Measurements from ENCODE around the gene H2BK1. TPM values are rescaled to one million over a fixed set of nuclear protein-coding genes. Genes with fewer than 3 reads are reported as not detected.

The H2BK1 gene
- total RNA-seq, 3 donors from 2014 or later (not counting 1 experiment from before 2014, with no cell fraction given), result 2.5 TPM; not detected in 2

DNA sequence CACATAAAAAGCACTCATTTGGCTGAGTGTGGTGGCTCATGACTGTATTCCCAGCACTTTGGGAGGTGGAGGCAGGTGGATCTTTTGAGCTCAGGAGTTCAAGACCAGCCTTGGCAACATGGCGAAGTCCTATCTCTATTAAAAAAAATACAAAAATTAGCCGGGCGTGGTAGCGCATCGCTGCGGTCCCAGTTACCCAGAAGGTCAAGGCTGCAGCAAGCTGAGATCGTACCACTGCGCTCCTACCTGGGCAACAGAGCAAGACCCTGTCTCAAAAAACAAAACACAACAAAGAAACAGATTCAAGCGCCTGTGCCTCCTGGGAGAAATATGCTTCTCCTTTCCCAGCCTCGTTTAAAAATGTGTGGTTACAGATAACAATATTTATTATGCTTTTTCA is 19.0 kb upstream of the H2BK1 start:
- Mint-ChIP-seq H3K36me3 (no peaks in the 10 kb centered on the region), H3K4me3 (peak overlapping the region; percentile 9), H3K27ac (no peak overlapping the region), H3K9me3 (no peaks in the 10 kb centered on the region), H3K27me3 (ENCODE audit: low read depth in 2 of 2) (no peaks in the 10 kb centered on the region), H3K4me1 (peaks cover 46 to 53% of the 10 kb centered on the region in 2 donors)
- Histone ChIP-seq H3K4me1 (ENCODE audit: control insufficient read depth, insufficient read depth, low read length) (peaks cover 46% of the 10 kb centered on the region), H3K27ac (ENCODE audit: low read length) (no peak overlapping the region), H3K9me3 (ENCODE audit: control insufficient read depth, insufficient read depth, low read length) (no peaks in the 10 kb centered on the region), H3K36me3 (ENCODE audit: control insufficient read depth, insufficient read depth, low read length) (peaks cover 6% of the 10 kb centered on the region), H3K27me3 (ENCODE audit: control insufficient read depth, insufficient read depth, low read length) (no peaks in the 10 kb centered on the region), H3K4me3 (ENCODE audit: low read length) (no peak overlapping the region)
- DNase-seq (no peak), ATAC-seq (no peak)
- intact Hi-C loops (cut with micrococcal nuclease), result loop anchor here (5.0 kb wide), 1 partner anchor 113 kb away; the partner anchor contains the start of gene NUB1
- TF ChIP-seq, protein P1, sequence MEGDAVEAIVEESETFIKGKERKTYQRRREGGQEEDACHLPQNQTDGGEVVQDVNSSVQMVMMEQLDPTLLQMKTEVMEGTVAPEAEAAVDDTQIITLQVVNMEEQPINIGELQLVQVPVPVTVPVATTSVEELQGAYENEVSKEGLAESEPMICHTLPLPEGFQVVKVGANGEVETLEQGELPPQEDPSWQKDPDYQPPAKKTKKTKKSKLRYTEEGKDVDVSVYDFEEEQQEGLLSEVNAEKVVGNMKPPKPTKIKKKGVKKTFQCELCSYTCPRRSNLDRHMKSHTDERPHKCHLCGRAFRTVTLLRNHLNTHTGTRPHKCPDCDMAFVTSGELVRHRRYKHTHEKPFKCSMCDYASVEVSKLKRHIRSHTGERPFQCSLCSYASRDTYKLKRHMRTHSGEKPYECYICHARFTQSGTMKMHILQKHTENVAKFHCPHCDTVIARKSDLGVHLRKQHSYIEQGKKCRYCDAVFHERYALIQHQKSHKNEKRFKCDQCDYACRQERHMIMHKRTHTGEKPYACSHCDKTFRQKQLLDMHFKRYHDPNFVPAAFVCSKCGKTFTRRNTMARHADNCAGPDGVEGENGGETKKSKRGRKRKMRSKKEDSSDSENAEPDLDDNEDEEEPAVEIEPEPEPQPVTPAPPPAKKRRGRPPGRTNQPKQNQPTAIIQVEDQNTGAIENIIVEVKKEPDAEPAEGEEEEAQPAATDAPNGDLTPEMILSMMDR (IDR thresholded peaks at IDR 0.05), result no peak
- WGBS (ENCODE audit: insufficient coverage), result 95% methylated on average over 9 of the region's 10 CpGs

DNA sequence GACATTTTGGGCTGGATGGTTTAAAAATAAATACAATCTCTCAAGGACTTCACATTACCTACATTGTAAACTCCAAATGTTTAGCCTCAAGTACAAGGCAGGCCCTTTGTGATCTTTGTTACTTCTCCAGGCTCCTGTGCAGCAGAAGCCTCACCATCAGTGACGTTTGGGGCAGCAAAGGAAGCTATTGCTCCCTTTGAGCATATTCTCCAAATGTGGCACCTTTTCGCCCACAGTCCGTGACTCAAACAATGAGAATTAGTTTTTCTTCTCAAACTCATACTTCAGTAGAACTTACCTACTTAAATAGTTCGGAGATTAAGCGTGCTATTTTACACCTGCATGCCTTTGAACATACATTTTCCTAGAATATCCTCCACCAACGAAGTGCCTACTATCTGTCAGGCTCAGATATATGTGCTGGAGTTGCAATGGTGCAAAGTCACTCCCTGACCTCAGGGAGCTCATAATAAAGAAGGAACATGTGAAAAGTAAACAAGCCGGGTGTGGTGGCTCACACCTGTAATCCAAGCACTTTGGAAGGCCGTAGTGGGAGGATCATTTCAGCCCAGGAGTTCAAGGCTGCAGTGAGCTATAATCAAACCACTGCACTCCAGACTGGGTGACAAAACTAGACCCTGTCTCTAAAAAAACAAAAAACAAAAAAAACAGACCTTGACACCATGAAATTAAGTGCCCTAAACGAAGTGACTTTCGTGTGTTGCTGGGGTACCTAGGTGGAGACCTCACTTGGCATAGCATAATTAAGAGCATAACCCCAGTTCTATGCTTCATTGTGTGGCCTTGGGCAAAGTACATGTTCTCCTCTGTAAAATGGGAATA is 18.0 kb upstream of the H2BK1 start:
- DNase-seq, result no peak
- H3K27ac ChIP-seq (ENCODE audit: low read length), result peak overlapping the region; percentile 61
- intact Hi-C loops (cut with micrococcal nuclease), result loop anchor here (5.0 kb wide), 1 partner anchor 114 kb away; the partner anchor contains the start of gene NUB1

DNA sequence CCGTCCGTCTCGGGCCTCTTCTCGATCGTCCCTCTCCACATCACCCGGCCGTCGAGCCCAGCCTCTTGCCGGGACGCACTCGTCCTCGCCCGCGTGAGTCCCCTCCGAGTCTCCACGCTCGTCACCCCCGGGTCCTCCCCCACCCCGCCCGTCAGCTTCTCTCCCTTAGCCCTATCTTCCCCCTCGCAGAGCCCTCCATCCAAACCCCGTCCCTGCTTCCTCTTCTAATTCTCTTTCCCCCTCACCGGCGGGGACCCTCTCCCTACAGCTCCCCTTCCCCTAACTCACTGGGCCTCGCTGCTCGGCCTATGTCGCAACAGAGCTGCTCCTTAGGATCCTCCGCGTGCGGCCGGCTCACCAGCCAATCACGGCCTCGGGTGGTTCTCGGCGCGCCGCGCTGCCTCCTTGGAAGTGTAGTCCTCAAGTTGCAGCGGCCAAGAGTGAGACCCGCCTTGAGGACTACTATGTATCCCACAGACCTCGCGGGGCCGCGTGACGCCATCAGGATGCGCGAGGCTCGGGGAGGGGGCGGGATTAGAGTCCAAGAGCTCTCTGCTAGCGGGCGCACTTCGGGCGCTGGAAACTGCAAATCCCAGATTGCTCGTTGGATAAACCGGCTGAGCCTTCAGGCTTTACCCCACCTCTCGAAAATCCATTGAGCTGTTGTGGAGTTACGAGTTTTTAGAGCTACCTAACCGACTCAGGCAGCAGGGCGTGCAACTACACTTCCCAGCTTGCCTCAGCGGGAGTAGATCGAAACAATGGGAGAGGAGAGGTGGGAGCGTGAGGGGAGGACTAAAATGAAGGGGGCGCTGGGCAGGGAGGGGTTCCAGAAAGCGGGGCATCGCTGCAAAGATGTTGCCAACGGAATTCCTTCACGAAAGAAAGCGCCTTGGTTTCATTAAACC is 16.8 kb upstream of the H2BK1 start, which contains the start of gene ABCF2:
Gene ABCF2, minus strand, starts transcription at position 331 of the 908 bp plus-strand sequence. CDS start 747 bp downstream, outside the sequence.
- under 1% methylated on average over 68 of the region's 68 CpGs for WGBS (ENCODE audit: insufficient coverage)
- peak within 1 kb of the TSS; percentile 61 for H3K27ac ChIP-seq (ENCODE audit: low read length)
- DNase-seq (peak; percentile 96 to 98), ATAC-seq (peak; percentile 98 to 100 (median 99))
- peak within 1 kb of the TSS; percentile 86 to 94 for H3K27ac Mint-ChIP-seq
- H3K9me3 Mint-ChIP-seq, result no peaks in the 10 kb centered on the region
- H3K9me3 ChIP-seq (ENCODE audit: control insufficient read depth, insufficient read depth, low read length), result no peaks in the 10 kb centered on the region
- TF ChIP-seq, protein P1 (IDR thresholded peaks at IDR 0.05), result no peak
- peak within 1 kb of the TSS; percentile 64 for H3K4me3 ChIP-seq (ENCODE audit: low read length)
- intact Hi-C loops (cut with micrococcal nuclease), result loop anchor here (1.0 to 5.0 kb wide), 4 partner anchors 17 to 170 kb away; partner anchors contain the start of genes CDK5 and NUB1
- peak within 1 kb of the TSS; percentile 95 for H3K4me3 Mint-ChIP-seq
- H3K4me1 Mint-ChIP-seq, result peaks cover 29 to 36% of the 10 kb centered on the region in 2 donors
- peaks cover 27% of the 10 kb centered on the region for H3K36me3 ChIP-seq (ENCODE audit: control insufficient read depth, insufficient read depth, low read length)
- H3K27me3 Mint-ChIP-seq (ENCODE audit: low read depth in 2 of 2), result no peaks in the 10 kb centered on the region
- peaks cover 29% of the 10 kb centered on the region for H3K4me1 ChIP-seq (ENCODE audit: control insufficient read depth, insufficient read depth, low read length)
- H3K36me3 Mint-ChIP-seq, result no peaks in the 10 kb centered on the region
- H3K27me3 ChIP-seq (ENCODE audit: control insufficient read depth, insufficient read depth, low read length), result no peaks in the 10 kb centered on the region

More for the DNA sequence above, 18.0 kb upstream of the H2BK1 start:
- Mint-ChIP-seq H3K36me3 (no peaks in the 10 kb centered on the region), H3K27ac (peak overlapping the region; percentile 86 to 94), H3K9me3 (no peaks in the 10 kb centered on the region), H3K4me3 (peak overlapping the region; percentile 95), H3K27me3 (ENCODE audit: low read depth in 2 of 2) (no peaks in the 10 kb centered on the region), H3K4me1 (peaks cover 36 to 43% of the 10 kb centered on the region in 2 donors)
- peaks cover 36% of the 10 kb centered on the region for H3K4me1 ChIP-seq (ENCODE audit: control insufficient read depth, insufficient read depth, low read length)
- ATAC-seq, result no peak
- no peak overlapping the region for H3K4me3 ChIP-seq (ENCODE audit: low read length)
- H3K36me3 ChIP-seq (ENCODE audit: control insufficient read depth, insufficient read depth, low read length), result peaks cover 16% of the 10 kb centered on the region
- TF ChIP-seq, protein P1 (IDR thresholded peaks at IDR 0.05), result no peak
- no peaks in the 10 kb centered on the region for H3K9me3 ChIP-seq (ENCODE audit: control insufficient read depth, insufficient read depth, low read length)
- H3K27me3 ChIP-seq (ENCODE audit: control insufficient read depth, insufficient read depth, low read length), result no peaks in the 10 kb centered on the region
- 88% methylated on average over 10 of the region's 10 CpGs for WGBS (ENCODE audit: insufficient coverage)

Data from natural killer cell (primary cell).